ENCODE data around the gene CACUL1. TPM values are rescaled to one million over a fixed set of nuclear protein-coding genes. Genes with fewer than 3 reads are reported as not detected.
"Not testable (repeated sequence)": the region's sequence is repeated elsewhere in the genome, so short reads cannot be mapped to it uniquely, and the experiment has no call there.

Gene CACUL1
- total RNA-seq, 1 donor from 2014 or later: 36.0 TPM

DNA sequence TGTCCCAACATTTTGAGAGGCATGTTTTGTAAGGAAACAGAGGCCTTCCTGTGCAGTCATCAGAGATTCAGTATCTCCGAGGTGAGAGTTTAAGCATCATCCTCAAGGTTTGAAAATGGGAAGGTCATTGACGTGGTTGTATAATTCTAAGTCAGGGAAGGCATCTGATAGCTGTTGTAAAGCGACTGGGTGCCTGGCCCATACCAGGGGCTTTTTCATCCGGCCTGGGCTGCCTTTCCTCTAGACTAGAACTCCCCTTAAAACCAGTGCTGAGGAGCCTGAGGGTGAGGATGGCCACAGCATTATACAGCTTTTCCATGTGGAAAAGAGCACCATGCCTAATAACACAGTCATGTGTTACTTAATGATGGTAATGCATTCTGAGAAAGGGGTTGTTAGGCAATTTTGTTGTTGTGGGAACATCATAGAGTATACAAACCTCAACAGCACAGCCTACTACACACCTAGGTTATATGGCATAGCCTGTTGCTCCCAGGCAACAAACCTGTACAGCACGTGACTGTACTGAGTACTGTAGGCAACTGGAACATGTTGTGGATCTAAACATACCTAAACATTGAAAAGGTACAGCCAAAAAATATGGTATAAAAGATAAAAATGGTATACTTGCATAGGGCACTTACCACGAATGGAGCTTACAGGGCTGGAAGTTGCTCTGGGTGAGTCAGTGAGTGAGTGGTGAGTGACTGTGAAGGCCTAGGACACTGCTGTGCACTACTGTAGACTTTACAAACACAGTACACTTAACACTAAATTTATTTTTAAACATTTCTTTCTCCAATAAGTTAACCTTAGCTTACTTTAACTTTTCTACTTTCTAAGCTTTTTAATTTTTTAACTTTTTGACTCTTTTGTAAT, 13.5 kb upstream of the CACUL1 start:
- DNase-seq: no peak

DNA sequence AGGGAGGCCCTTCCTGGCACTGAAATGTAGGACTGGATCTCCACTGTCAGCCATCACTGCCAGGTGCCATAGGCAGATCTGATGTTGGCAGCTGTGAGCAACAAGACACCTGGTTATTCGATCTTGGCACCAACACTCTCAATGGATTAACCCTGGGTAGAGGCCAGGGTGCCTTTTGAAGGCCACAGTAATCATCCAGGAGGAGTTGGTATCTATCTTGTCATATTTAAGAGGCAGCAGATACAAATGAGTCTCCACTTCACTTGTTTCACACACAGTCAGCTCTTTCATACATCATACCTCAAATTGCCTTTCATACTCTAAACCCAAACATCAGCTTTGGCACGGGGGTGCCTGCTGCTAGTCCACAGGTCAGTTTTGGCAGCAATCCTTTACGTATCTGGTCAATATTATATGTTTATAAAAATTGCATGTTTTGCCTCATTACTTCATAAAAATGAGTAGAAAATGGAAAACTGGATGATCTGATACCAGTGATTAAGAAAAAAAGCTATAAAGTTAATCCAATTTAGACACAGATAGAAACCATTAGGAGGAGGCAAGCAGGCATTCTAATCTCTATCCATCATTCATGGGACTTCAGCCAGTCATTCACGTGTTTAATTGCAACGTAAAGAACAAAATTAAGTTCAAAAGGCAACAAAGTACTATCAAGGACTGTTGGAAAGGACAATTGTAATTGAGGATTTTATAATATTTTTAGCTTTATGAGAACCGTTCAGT, 12.7 kb upstream of the CACUL1 start:
- DNase-seq: no peak

DNA sequence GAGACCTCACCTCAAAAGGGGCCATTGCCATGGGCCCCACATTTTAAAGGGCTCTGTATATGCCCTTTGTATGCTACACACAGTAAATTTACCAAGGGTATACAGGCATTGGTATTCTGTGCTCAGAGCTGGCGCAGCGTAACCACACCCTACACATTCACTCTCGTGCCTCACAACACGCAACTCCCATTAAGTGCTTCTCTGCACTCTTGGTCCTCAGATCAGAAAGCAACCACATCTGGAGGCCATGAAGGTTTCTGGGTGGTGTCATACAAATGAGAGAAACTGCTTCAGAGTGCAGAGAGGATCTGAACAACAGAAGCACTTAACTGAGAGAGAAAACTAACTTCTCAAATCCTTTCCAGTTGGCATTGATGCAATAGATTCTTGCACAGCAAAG, 9.4 kb upstream of the CACUL1 start:
- no peak for DNase-seq

DNA sequence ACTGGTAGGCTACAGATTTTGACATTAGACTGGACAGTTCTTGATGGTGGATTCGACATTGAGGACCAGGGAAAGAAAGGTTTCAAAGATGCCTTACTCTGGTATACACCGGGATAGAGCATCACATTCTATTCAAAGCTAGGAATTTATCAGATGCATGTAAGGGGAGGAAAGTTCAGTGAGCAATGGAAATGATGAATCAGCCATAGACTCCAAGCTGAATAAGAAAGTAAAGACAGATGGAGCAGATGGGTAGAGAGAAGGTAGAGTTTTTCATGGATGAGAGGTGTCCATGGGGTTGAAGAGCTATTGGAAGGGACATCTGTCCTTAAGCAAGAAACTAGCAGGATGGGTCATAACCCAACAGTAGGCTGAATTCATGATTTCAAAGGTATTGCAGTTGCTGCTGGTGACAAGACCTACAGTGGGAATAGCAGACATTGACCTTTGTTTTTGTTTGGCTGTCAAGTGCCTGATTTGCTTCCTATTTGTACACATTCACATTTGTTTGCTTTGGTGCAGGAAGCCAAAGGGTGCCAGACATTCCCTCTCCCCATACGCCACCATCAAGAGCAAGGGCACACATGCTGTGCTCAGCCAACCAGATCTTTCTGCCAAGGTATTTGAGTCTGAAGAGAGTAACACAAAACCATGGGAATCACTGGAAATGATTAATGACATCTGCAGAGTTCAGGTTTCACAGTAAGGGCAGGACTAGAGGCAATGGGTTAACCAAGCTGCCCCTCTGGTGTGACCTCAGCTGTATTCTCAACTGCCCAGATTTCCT, 8.6 kb upstream of the CACUL1 start:
- DNase-seq: no peak

DNA sequence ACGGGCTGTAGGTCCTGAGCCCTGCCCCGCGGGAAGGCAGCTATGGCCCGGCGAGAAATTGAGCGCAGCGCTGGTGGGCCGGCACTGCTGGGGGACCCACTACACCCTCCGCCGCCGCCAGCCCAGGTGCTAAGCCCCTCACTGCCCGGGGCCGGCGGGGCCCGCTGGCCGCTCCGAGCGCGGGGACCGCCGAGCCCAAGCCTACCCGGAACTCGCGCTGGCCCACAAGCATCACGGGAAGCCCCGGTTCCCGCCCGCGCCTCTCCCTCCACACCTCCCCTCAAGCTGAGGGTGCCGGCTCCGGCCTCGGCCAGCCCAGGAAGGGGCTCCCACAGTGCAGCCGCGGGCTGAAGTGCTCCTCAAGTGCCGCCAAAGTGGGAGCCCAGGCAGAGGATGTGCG, 5.5 kb upstream of the CACUL1 start:
- DNase-seq: no peak

DNA sequence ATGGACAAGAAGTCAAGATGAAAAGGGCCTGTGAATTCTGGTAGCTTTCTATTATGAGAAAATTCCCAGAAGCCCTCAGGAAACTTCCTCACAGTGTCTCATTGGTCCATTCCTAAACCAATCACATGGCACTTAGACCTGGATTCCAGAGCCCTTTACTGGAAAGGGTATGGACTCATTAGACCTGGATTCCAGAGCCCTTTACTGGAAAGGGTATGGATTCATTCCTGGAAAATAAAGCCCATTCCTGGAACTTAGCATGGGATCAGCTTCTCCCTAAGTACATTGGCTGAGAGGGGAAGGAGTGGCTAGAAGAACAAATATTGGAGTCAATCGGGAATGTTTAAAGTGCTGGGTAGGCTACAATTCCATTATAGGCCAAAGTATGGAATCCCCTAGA, 3.7 kb upstream of the CACUL1 start:
- no peak for DNase-seq

DNA sequence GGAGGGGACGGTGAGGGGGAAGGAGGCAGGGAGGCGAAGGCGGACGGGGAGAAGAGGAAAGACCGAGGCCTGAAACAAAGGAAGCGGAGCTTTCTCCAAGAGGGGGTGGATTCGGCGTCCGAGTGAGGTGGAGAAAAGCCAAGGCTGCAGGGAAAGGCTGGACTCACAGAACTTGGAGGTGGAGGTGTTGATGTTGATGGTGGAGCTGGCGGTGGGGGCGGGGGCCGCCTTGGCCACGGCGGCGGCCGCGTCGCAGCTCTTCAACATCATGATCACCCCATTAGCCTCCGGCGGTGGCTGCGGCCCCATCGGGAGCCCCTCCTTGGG, 578 bp downstream of the CACUL1 start:
- DNase-seq: peak; percentile 65

DNA sequence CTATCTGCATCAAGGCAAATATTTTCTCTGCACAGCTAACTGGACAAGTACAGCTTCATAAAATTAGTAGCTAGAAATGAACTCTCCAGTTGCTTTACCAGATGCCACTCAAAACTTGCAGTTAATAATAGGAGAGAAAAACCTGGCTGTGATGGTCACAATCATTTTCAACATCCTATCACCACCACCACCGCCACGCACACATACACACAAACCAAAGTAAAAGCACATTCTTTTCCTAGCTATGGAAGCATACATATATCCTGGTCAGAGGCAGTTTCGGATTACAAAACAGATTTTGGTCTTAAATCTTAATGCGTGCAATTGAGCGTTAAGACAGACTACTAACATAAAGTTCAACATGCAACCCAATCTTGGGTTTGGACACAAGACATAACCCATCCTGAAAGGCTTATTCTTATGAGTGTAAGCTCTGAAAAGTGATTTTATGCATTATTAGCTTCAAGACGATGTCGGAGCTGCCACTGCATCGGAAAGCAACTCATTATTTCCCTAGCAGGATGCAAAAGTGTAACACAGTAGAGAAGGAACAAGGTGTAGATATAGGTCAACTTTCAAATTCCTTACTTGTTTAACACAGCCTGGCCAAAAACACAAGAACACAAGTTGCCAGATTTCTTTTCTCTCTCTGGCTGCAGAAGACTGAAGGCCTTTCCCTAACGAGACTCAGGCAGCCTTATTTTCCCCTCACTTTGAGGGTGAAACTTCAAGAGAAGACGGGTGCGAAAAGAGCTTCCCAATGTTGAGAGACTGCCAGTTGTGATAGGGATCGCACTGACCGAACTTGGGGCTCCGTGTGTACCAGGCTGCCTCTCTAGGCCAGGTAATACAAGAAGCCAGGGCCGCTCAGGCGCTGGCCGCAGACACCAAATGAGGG, 1.2 kb downstream of the CACUL1 start:
- peak; percentile 16 for DNase-seq

DNA sequence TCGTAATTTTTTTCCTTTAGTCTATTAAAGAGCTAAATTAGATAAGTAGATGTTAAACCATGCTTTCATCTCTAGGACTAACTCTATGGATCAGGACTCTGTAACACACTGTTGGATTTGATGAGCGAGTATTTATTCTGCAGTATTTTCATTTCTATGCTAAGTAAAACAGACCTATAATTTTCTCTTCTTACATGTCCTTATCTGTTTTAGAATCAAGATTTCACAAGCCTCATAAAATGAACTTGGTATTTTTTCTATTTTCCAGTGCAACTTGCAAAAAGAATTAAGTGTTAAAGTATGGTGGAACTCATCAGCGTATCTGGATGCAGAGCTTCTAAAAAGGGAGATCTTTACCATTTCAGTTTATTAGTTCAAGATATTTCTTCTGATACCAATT, 2.4 kb downstream of the CACUL1 start:
- DNase-seq: no peak

DNA sequence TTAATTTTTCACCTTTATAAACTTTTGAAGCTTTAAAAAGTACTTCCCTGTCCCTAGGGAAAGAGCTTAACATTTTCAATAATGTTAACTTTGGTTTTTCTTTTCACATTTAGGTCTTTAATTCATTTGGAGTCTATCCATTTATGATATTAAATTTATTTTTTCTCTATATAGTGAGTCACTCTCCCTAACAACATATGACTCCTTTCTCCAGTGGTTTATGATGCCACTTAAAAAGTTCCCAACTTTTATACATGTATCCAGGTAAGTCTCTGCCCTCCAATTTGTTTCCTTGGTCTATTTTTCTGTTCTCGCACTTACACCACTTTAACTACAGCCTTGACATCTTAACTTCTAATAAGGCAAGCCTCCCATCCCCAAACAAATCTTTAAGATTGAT, 3.5 kb downstream of the CACUL1 start:
- DNase-seq: no peak

DNA sequence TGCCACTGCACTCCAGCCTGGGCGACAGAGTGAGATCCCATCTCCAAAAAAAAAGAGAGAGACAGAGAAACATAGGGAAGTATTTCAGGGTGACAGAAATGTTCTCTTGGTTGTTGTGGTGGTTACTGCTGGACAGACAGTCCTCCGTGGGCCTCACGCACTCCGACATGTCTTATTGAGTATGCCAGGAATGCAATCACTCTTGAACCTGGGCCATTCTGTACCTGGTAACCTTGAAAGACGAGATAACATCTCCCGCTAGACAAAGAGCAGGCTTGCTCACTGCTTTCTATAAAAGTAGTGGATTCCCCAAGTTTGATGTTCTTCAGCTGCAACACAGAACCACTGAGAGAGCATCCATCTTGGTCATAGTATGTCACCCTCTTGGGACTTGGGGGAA, 6.7 kb downstream of the CACUL1 start:
- DNase-seq: no peak

DNA sequence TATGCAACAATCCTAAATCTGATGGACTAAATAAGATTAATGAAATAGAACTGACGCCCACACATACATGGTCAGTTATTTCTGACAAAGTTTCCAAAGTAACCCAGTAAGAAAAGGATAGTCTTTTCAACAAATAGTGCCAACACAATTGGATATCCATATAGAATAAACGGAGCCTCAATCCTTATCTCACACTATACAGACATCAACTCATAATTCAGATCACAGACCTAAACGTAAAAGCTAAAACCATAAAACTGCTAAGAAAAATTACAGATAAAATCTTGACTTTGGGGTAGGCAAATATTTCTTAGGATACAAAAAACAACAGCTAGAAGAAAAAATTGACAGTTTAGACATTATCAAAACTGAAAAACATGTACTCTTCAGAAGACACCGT, 8.5 kb downstream of the CACUL1 start:
- no peak for DNase-seq

DNA sequence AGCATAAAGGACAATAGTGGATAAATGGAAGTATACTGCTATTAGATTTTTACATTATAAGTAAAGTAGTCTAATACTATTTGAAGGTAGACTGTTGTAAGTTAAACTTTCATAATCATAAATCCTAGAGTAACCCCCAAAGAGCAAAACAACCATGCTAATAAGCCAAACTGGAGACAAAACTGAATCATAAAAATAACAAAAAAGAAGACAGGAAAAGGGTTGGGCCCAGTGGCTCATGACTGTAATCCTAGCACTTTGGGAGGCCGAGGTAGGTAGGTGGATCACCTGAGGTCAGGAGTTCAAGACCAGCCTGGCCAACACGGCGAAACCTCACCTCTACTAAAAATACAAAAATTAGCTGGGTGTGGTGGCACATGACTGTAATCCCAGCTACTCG, 9.7 kb downstream of the CACUL1 start:
- DNase-seq: no peak

DNA sequence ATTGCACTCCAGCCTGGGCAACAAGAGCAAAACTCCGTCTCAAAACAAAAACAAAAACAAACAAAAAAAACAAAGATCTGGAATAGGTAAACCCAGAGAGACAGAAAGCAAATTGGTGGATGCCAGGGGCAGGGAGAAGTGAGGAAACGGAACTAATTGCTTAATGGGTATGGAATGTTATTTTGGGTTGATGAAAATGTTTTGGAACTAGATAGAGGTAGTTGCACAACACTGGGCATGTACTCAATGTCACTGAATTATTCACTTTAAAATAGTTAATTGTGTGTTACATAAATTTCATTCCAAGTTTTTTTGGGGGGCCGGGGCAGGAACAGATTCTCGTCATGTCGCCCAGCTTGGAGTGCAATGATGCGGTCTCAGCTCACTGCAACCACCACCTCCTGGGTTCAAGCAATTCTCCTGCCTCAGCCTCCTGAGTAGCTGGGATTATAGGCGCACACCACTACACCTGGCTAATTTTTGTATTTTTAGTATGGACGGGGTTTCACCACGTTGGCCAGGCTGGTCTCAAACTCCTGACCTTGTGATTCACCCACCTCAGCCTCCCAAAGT, 10.3 kb downstream of the CACUL1 start:
- not testable (repeated sequence) for DNase-seq

DNA sequence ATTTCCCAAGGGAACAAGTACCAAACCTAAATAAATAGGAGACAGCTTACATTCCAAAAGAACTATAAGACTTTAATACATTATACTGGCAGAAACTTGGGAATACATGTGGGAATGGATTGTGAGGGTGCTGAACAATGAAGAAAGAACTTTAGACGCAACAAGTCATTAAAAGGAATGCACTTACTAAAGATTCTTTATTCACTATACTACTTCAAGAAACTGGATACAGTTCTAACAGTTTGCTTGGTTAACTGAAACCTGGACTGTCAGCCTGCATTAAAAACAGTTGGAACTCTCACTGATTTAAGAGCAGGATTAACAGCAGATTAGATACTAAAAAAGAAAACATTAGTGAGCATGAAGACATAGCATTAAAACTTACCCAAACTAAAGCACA, 12.0 kb downstream of the CACUL1 start:
- DNase-seq: no peak

DNA sequence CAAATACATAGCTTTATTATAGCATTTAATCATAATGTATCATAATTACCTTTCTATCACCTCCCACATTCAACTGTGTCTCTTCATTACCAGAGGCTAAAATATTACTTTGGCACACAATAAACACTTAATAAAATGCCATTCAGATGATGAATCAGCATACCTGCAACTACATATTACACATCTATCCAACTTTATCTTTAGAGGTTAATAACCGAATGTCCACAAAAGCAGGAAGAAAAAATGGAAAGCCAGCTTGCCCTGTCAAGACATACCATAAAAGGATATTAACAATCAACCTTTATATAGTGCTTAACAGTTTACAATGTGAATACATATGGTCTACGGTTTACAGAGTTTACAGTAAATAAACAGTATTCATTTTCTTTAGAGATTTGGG, 12.7 kb downstream of the CACUL1 start:
- no peak for DNase-seq

DNA sequence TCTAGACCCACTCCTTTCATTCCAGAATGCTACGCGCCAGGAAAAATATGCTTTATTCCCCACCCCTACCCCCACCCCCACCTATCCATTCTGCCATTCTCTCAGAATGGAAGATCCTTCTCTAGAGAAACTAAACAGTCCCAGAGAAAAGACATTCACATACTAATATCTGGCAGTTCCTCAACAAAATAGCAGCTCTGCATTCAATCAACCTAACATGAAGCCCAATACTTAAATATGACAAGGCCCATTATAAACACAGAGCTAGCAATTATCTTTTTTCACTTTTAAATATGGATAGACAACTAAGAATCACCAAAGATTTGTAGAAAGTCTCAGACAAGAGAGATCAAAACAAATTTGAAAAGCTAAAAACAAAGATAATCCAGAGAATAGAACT, 16.4 kb downstream of the CACUL1 start:
- peak; percentile 24 for DNase-seq

DNA sequence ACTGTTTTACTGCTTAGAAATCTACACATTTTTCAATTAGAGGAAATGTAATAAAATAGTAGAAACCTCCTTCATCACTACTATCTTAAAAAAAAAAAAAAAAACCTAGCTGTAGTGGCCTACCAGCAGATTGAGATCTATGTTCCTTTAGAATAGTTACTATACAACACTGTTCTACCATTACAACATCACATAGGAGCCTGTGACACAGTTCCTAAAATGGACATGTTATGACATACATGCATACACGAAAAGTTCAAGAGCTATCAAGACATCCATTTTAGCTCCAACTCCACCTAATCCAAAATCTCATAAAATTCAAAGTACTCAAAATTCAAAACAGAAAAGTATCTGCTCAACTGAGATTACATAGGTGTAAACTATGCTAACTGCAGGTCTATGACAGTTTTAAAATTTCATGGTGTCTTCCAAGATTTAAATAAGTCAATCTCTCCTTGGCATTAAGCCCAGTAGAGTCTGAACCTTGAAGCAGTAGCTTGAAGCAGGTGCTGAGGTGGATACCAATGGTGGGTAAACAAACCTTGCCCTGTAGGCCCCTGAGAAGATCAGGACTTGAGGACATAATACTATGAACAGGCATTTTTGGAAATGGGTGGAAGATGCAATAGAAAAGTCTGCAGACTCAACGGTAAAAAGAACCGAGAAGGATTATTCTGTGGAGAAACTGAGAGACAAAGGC, 17.0 kb downstream of the CACUL1 start:
- no peak for DNase-seq

DNA sequence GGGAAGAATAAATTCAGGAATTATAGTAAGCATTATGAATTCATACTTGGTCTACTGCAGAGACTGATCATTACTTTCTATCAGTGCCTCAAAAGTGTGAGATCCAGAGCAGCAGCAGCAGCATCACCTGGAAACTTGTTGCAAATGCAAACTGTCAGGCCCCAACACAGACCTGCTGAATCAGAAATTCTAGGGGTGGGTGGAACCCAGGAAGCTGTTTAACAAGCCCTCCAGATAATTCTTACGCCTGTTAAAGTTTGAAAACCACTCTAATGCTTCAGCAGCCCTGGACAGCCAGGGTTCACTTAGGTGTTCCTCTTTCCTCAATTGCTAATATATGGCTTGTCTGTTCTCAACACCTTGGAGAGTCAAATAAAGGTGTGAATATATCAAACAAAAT, 19.5 kb downstream of the CACUL1 start:
- no peak for DNase-seq

DNA sequence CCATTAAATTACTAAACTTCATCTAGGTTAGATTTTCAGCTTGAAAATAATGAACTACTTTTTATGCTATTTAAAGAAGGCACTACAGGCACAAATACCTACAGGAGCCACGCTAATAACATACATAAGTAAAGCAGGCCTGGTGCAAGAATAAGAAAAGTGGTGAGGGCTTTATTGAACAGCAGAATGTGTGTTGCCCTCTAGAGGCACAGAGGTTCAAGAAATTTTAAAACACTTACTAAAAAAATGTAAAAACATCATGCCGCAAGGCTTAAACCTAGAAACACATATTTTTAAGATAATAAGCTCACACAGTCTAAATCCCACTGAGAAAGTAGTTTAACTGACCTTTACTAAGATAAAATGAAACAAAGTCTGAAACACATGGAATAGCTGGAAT, 20.3 kb downstream of the CACUL1 start:
- DNase-seq: no peak
